H1 (cell line): Measurements from ENCODE around the gene ZBTB47. TPM values are rescaled to one million over a fixed set of nuclear protein-coding genes. Genes with fewer than 3 reads are reported as not detected.

Source experiments
- polyA plus RNA-seq, 7 experiments: library from polyadenylated mRNA; depleted of rRNA in 3 of 7; stranded (reverse) in 5 of 7; unstranded in 2 of 7; fragments of >200 nt in 5 of 7; fragments of 200-250 nt in 2 of 7; gene quantifications; 1 replicate in 5 of 7; 2 replicates in 1 of 7; 4 replicates in 1 of 7; pipeline versions ENCODE4 v1.2.1 to v1.2.3, GENCODE V29; 2011 to 2013; ENCODE audit warnings: missing spikeins in 2 of 7, mixed read lengths in 2 of 7
- total RNA-seq: library from RNA; stranded (reverse); fragmentation: NEBNext Ultra II Directional; extraction: Animal tissue kit (Norgen Biotek cat#: 25700); gene quantifications from 2 replicates; pipeline ENCODE4 v1.2.1, GENCODE V29; 2021
- TF ChIP-seq, protein P1 (sequence below): fragments of 300-600 bp; sonication (generic); IDR thresholded peaks from 2 replicates; pipeline ENCODE4 v1.7.1; 2012; ENCODE audit warnings: low read length, moderate library complexity, mild to moderate bottlenecking, inconsistent platforms; ENCODE audit not compliant: insufficient replicate concordance

The ZBTB47 gene
- total and polyA plus RNA-seq, 2 of the 8 experiments (the other 6 are each of a cell fraction or from before 2014, with no cell fraction given), result 2.8 to 4.1 TPM

- TF ChIP-seq, protein P1, sequence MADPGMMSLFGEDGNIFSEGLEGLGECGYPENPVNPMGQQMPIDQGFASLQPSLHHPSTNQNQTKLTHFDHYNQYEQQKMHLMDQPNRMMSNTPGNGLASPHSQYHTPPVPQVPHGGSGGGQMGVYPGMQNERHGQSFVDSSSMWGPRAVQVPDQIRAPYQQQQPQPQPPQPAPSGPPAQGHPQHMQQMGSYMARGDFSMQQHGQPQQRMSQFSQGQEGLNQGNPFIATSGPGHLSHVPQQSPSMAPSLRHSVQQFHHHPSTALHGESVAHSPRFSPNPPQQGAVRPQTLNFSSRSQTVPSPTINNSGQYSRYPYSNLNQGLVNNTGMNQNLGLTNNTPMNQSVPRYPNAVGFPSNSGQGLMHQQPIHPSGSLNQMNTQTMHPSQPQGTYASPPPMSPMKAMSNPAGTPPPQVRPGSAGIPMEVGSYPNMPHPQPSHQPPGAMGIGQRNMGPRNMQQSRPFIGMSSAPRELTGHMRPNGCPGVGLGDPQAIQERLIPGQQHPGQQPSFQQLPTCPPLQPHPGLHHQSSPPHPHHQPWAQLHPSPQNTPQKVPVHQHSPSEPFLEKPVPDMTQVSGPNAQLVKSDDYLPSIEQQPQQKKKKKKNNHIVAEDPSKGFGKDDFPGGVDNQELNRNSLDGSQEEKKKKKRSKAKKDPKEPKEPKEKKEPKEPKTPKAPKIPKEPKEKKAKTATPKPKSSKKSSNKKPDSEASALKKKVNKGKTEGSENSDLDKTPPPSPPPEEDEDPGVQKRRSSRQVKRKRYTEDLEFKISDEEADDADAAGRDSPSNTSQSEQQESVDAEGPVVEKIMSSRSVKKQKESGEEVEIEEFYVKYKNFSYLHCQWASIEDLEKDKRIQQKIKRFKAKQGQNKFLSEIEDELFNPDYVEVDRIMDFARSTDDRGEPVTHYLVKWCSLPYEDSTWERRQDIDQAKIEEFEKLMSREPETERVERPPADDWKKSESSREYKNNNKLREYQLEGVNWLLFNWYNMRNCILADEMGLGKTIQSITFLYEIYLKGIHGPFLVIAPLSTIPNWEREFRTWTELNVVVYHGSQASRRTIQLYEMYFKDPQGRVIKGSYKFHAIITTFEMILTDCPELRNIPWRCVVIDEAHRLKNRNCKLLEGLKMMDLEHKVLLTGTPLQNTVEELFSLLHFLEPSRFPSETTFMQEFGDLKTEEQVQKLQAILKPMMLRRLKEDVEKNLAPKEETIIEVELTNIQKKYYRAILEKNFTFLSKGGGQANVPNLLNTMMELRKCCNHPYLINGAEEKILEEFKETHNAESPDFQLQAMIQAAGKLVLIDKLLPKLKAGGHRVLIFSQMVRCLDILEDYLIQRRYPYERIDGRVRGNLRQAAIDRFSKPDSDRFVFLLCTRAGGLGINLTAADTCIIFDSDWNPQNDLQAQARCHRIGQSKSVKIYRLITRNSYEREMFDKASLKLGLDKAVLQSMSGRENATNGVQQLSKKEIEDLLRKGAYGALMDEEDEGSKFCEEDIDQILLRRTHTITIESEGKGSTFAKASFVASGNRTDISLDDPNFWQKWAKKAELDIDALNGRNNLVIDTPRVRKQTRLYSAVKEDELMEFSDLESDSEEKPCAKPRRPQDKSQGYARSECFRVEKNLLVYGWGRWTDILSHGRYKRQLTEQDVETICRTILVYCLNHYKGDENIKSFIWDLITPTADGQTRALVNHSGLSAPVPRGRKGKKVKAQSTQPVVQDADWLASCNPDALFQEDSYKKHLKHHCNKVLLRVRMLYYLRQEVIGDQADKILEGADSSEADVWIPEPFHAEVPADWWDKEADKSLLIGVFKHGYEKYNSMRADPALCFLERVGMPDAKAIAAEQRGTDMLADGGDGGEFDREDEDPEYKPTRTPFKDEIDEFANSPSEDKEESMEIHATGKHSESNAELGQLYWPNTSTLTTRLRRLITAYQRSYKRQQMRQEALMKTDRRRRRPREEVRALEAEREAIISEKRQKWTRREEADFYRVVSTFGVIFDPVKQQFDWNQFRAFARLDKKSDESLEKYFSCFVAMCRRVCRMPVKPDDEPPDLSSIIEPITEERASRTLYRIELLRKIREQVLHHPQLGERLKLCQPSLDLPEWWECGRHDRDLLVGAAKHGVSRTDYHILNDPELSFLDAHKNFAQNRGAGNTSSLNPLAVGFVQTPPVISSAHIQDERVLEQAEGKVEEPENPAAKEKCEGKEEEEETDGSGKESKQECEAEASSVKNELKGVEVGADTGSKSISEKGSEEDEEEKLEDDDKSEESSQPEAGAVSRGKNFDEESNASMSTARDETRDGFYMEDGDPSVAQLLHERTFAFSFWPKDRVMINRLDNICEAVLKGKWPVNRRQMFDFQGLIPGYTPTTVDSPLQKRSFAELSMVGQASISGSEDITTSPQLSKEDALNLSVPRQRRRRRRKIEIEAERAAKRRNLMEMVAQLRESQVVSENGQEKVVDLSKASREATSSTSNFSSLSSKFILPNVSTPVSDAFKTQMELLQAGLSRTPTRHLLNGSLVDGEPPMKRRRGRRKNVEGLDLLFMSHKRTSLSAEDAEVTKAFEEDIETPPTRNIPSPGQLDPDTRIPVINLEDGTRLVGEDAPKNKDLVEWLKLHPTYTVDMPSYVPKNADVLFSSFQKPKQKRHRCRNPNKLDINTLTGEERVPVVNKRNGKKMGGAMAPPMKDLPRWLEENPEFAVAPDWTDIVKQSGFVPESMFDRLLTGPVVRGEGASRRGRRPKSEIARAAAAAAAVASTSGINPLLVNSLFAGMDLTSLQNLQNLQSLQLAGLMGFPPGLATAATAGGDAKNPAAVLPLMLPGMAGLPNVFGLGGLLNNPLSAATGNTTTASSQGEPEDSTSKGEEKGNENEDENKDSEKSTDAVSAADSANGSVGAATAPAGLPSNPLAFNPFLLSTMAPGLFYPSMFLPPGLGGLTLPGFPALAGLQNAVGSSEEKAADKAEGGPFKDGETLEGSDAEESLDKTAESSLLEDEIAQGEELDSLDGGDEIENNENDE, result no peak
- TF ChIP-seq, all 59 proteins: peak for 2
Observed at GRCh38 chr3:42701371-42702065, 48.0 kb downstream of the ZBTB47 start (continued).
